Muscle of back (tissue), 13 donors: Measurements from ENCODE around the gene HBE1. TPM values are rescaled to one million over a fixed set of nuclear protein-coding genes. Genes with fewer than 3 reads are reported as not detected.
"Not testable (repeated sequence)": the region's sequence is repeated elsewhere in the genome, so short reads cannot be mapped to it uniquely, and the experiment has no call there.

Source experiments
- DNase-seq, 3 donors: peaks; one replicate each; pipeline versions ENCODE4 v3.0.0 to v3.0.0-alpha.2; 2013
- long read RNA-seq, 9 donors: transcript quantifications; one replicate each; lab custom pipeline, GENCODE V29; 2026
- polyA plus RNA-seq, 10 donors: library from polyadenylated mRNA; unstranded; fragments of 120-200 nt; gene quantifications; one replicate each; pipeline ENCODE4 v1.2.1, GENCODE V29; 2013; ENCODE audit not compliant: insufficient read length in 10 of 10

HBE1 gene
- 100 to 1,000 TPM in 1 of 10 donors, 10 to 100 TPM in 6, 1 to 10 TPM in 3; 6.6 to 110 (median 23.6) TPM for polyA plus RNA-seq
- long read RNA-seq, donor 1, transcript HBE1-203 (3 exons, 616 nt): major isoform, 8 of 8 reads
- long read RNA-seq, donor 1, partial matches to known transcripts: 0 of 8 reads
- long read RNA-seq, donor 1, other reads (novel, unspliced or antisense): 0 of 8 reads
- long read RNA-seq, donor 2, transcript HBE1-203 (3 exons, 616 nt): major isoform, 10 of 10 reads
- long read RNA-seq, donor 2, partial matches to known transcripts: 0 of 10 reads
- long read RNA-seq, donor 2, other reads (novel, unspliced or antisense): 0 of 10 reads
- long read RNA-seq, donor 3: 0 reads
- long read RNA-seq, donor 4, transcript HBE1-203 (3 exons, 616 nt): major isoform, 54 of 54 reads
- long read RNA-seq, donor 4, partial matches to known transcripts: 0 of 54 reads
- long read RNA-seq, donor 4, other reads (novel, unspliced or antisense): 0 of 54 reads
- long read RNA-seq, donor 5, transcript HBE1-203 (3 exons, 616 nt): major isoform, 31 of 31 reads
- long read RNA-seq, donor 5, partial matches to known transcripts: 0 of 31 reads
- long read RNA-seq, donor 5, other reads (novel, unspliced or antisense): 0 of 31 reads
- long read RNA-seq, donor 6, transcript HBE1-203 (3 exons, 616 nt): major isoform, 23 of 23 reads
- long read RNA-seq, donor 6, partial matches to known transcripts: 0 of 23 reads
- long read RNA-seq, donor 6, other reads (novel, unspliced or antisense): 0 of 23 reads
- long read RNA-seq, donor 7, transcript HBE1-203 (3 exons, 616 nt): major isoform, 16 of 16 reads
- long read RNA-seq, donor 7, partial matches to known transcripts: 0 of 16 reads
- long read RNA-seq, donor 7, other reads (novel, unspliced or antisense): 0 of 16 reads
- long read RNA-seq, donor 8, transcript HBE1-203 (3 exons, 616 nt): major isoform, 42 of 42 reads
- long read RNA-seq, donor 8, partial matches to known transcripts: 0 of 42 reads
- long read RNA-seq, donor 8, other reads (novel, unspliced or antisense): 0 of 42 reads
- long read RNA-seq, donor 9, transcript HBE1-203 (3 exons, 616 nt): major isoform, 8 of 8 reads
- long read RNA-seq, donor 9, partial matches to known transcripts: 0 of 8 reads
- long read RNA-seq, donor 9, other reads (novel, unspliced or antisense): 0 of 8 reads

GRCh38 chr11:5269715-5270147, at the start of gene HBE1:
Gene HBE1, minus strand, starts transcription at chr11:5269945. Its CDS starts 55 bp downstream, at chr11:5269890.
- DNase-seq: no peak

DNA sequence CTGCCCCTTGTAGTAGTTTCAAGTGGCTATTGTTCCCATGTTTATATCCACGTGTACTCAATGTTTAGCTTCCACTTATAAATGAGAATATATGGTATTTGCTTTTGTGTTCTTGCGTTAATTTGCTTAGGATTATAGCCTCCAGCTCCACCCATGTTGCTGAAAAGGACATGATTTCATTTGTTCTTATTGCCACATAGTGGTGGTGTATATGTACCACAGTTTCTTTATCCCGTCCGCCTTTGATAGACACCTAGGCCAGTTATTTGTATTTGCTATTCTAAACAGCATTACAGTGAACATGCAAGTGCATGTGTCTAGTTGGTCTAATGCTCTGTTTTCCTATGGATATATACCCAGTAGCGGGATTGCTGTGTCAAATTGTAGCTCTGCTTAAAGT, 47.5 kb upstream of the HBE1 start:
- DNase-seq: no peak

DNA sequence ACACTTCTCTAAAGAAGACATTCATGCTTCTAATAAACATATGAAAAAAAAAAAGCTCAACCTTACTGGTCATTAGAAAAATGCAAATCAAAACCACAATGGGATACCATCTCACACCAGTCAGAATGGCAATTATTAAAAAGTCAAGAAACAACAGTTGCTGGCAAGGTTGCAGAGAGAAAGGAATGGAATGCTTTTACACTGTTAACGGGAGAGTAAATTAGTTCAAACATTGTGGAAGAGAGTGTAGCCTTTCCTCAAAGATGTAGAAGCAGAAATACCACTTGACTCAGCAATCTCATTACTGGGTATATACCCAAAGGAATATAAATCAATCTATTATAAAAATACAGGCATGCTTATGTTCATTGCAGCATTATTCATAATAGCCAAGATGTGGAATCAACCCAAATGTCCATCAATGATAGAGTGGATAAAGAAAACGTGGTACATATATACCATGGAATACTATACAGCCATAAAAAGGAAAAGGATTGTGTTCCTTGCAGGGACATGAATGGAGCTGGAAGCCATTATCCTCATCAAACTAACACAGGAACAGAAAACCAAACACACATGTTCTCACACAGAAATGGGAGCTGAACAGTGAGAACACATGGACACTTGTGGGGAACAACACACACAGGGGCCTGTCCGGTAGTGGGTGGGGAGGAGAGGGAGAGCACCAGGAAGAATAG, 43.7 kb upstream of the HBE1 start:
- not testable (repeated sequence) for DNase-seq

GRCh38 chr11:5310423-5310822, 40.7 kb upstream of the HBE1 start:
- DNase-seq: no peak

- no peak for DNase-seq
Measured at GRCh38 chr11:5307256-5308019, 37.7 kb upstream of the HBE1 start.

- no peak for DNase-seq
Measured at GRCh38 chr11:5304046-5304445, 34.3 kb upstream of the HBE1 start.

DNA sequence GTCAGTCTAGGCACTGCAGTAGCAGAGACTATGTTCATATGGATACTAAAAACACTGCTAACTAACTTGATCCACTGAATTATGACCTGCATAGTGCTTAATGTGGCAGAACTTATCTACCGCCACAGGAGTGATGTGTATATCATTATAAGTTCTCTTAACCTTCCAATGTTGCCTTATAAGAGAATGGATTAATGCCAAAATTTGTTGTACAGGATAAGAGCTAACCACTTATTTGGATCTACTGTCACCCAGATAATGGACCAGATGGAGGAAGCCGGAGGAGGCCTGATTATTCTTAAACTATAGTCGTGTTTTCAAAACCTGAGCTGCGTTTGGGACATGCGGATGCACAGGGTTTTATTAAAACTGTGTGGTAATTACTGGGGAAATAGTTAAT, 33.9 kb upstream of the HBE1 start:
- DNase-seq: no peak

DNA sequence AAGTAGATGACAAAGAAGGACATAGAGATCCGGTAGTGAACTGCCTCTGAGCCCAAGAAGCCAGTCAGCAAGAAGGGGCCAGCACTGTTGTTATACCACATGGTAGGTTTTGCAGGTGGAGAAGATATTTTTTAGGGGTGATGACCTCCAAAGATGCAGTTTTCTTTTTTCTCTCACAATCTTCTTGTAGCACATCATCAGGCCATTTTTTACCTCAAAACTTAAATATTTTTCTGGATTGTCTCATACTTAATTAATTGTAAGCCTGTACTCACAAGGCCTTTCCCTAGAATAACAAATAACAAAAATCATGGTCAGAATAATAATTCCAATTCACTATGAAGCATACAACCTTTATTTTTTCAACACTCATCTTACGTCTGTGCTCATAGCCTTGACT, 32.1 kb upstream of the HBE1 start, which contains the start of gene OR51B4:
Gene OR51B4, minus strand, starts transcription at position 101 of the 400 bp plus-strand sequence. Its CDS starts 0 bp downstream, at position 101.
- DNase-seq: no peak

DNA sequence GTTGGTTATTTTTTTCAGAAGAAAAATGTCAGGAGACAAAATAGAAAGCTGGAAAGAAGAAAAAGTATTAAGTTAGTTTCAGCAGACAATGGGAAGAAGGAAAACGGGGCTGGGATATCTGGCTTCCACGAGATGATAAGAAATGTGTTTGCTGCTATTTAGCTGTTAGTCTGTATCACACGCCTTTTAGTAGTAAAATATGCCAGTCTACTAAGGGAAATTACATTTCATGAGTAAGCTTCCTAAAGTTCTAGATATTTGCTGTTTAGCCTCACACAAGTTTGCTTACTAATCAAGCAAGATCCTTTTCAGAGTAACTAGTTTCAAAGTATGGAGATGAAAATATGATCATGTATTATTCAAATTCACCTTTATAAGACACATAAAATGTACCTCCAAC, 30.5 kb upstream of the HBE1 start:
- no peak for DNase-seq

- DNase-seq: no peak
Measured at GRCh38 chr11:5298451-5298850, 28.7 kb upstream of the HBE1 start.

DNA sequence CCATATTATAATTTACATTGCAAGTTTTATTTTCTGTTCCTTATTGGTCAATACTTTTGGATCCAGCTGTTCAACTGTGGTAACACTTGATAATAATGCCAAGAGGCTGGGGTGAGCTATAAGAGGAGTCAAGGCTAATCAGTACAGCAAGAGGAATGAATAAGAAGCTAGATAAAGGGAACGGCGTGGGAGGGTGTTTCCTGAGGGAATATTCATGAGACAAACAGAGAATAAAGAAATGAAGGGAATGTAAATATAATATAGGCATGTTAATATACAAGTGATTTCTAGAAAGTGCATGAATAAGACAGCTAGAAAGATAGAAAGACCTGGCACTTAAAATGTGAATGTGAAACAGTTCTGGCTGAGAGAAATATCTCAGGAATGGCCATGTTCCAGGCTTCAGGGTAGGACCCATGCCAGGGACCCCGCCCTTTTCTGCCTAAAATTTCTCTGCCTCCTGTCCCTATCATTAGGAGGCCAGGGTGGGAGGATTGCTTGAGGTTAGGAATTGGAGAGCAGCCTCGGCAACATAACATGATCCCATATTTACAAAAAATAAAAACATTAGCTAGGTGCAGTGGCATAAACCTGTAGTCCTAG, 28.1 kb upstream of the HBE1 start:
- no peak for DNase-seq

DNA sequence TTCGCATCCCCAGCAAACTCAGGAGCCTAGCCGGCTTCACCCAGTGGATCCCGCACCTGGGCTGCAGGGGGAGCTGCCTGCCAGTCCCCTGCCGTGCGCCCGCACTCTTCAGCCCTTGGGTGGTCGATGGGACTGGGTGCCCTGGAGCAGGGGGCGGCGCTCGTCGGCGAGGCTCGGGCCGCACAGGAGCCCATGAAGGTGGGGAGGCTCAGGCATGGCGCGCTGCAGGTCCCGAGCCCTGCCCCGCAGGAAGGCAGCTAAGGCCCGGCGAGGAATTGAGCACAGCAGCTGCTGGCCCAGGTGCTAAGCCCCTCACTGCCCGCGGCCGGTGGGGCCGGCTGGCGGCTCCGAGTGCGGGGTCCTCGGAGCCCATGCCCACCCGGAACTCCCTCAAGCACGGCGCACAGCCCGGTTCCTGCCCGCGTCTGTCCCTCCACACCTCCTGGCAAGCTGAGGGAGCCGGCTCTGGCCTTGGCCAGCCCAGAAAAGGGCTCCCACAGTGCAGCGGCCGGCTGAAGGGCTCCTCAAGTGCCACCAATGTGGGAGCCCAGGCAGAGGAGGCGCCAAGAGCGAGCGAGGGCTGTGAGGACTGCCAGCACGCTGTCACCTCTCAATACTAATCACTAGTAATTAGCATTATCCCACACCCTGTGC, 24.7 kb upstream of the HBE1 start:
- not testable (repeated sequence) for DNase-seq

DNA sequence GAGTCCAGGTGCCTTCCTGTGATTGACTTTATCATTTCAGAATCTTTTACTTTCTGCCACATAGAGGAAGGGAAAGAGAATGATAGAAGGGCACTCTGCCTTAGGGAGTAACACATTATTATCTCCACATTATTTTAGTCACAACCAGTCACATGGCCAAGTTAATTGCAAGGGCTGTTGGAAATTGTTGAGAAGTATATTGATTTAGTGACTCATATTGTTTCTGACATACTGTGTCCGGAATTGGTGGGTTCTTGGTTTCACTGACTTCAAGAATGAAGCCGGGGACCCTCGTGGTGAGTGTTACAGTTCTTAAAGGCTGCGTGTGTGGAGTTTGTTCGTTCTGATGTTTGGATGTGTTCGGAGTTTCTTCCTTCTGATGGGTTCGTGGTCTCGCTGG, 23.3 kb upstream of the HBE1 start:
- DNase-seq: no peak

- no peak for DNase-seq
Measured at GRCh38 chr11:5291207-5291838, 21.6 kb upstream of the HBE1 start.

DNA sequence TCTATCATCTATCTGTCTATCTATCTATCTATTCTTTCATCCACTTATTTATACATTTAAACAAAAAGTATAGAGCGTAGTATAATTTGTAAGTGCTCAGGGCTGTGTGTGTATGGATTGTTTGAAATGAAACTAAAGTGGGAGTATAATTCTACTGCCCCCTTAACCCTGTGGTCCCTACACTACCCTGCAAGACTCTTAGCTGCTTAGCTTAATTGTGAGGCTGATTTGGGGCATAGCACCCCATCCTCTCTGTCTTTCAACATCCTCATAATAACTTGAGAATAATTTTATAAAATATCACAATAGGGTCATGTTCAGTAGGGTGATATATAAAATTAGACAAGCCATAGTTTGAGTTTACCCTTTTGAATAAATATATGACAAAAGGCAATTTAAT, 20.4 kb upstream of the HBE1 start:
- no peak for DNase-seq

GRCh38 chr11:5289696-5290095, 20.0 kb upstream of the HBE1 start:
- DNase-seq: no peak

GRCh38 chr11:5288906-5289550, 19.3 kb upstream of the HBE1 start:
- no peak for DNase-seq

- DNase-seq: no peak
Measured at GRCh38 chr11:5288108-5288905, 18.6 kb upstream of the HBE1 start.
